GM12891 (cell line): Measurements from ENCODE around the gene GPR55.

ENCODE experiments used
- DNase-seq: peaks from one replicate; pipeline ENCODE4 v3.0.0; 2011; ENCODE audit warnings: low spot score; ENCODE audit not compliant: insufficient read length
- FAIRE-seq: peaks from 2 replicates; lab custom pipeline; 2011; peaks lifted over from hg19 to GRCh38; lab: Jason Lieb, UNC
- PAX5 ChIP-seq: IDR thresholded peaks from 2 replicates; pipeline ENCODE4 v1.6.1; 2011; ENCODE audit warnings: low read length, moderate library complexity, mild to moderate bottlenecking; ENCODE audit not compliant: insufficient read depth, severe bottlenecking
- POLR2A ChIP-seq: IDR thresholded peaks from 2 replicates; pipeline ENCODE4 v1.6.1; 2011; ENCODE audit warnings: low read depth, low read length, control low read depth
- POLR2AphosphoS5 ChIP-seq: IDR thresholded peaks from 2 replicates; pipeline ENCODE4 v1.6.1; 2011; ENCODE audit warnings: low read depth, low read length, control low read depth
- POU2F2 ChIP-seq: IDR thresholded peaks from 2 replicates; pipeline ENCODE4 v1.6.1; 2011; ENCODE audit warnings: low read depth, mild to moderate bottlenecking, control low read depth, low read length, moderate library complexity
- SPI1 ChIP-seq: IDR thresholded peaks from 2 replicates; pipeline ENCODE4 v1.6.1; 2011; ENCODE audit warnings: low read depth, low read length, control low read depth
- TAF1 ChIP-seq: IDR thresholded peaks from 2 replicates; pipeline ENCODE4 v1.6.1; 2011; ENCODE audit warnings: low read depth, low read length, control low read depth

GPR55 gene

GRCh38 chr2:230930928-230931555, 6.0 kb upstream of the GPR55 start:
- DNase-seq (no peak), FAIRE-seq (peak; percentile 43)
- TF ChIP-seq POU2F2 (no peak), TAF1 (no peak), POLR2A (no peak), POLR2AphosphoS5 (no peak), SPI1 (no peak), PAX5 (no peak)

- FAIRE-seq (no peak), DNase-seq (no peak)
- TF ChIP-seq PAX5: no peak
- TF ChIP-seq POU2F2: no peak
- TF ChIP-seq POLR2A: no peak
- TF ChIP-seq TAF1: no peak
- no peak for TF ChIP-seq POLR2AphosphoS5
- TF ChIP-seq SPI1: no peak
Measured at GRCh38 chr2:230930149-230930780, 5.2 kb upstream of the GPR55 start.

- FAIRE-seq: no peak
- no peak for DNase-seq
- TF ChIP-seq PAX5 (no peak), TAF1 (no peak), POLR2A (no peak), SPI1 (no peak), POU2F2 (no peak), POLR2AphosphoS5 (no peak)
Measured at GRCh38 chr2:230929381-230930148, 4.5 kb upstream of the GPR55 start.

- no peak for TF ChIP-seq POLR2A
- no peak for TF ChIP-seq POLR2AphosphoS5
- TF ChIP-seq TAF1: no peak
- no peak for TF ChIP-seq POU2F2
- no peak for TF ChIP-seq PAX5
- no peak for TF ChIP-seq SPI1
- FAIRE-seq (no peak), DNase-seq (no peak)
Measured at GRCh38 chr2:230928701-230929380, 3.8 kb upstream of the GPR55 start.

- FAIRE-seq (no peak), DNase-seq (no peak)
- TF ChIP-seq POLR2AphosphoS5 (no peak), PAX5 (no peak), SPI1 (no peak), POU2F2 (no peak)
Measured at GRCh38 chr2:230927711-230928341, 2.8 kb upstream of the GPR55 start.

- peak; percentile 42 for TF ChIP-seq SPI1
- TF ChIP-seq POU2F2: no peak; the same call in 1 of the 2 replicates
- TF ChIP-seq POLR2AphosphoS5: peak; percentile 51; the same call in 1 of the 2 replicates
- TF ChIP-seq TAF1: peak; percentile 54; the same call in 1 of the 2 replicates
- TF ChIP-seq PAX5: no peak
- peak; percentile 75 for TF ChIP-seq POLR2A
- FAIRE-seq (no peak), DNase-seq (no peak)
Measured at GRCh38 chr2:230925879-230926765, 1.1 kb upstream of the GPR55 start.

- DNase-seq: no peak
- FAIRE-seq: no peak
- 0 out of 2 replicates have a peak, but pooled peaks have one; percentile 2 for TF ChIP-seq SPI1
- no peak for TF ChIP-seq PAX5
- peak; percentile 90 for TF ChIP-seq POLR2AphosphoS5
- TF ChIP-seq POU2F2: peak; percentile 37
Measured at GRCh38 chr2:230925443-230925878, 419 bp upstream of the GPR55 start.

GRCh38 chr2:230924092-230924469, 961 bp downstream of the GPR55 start:
- no peak for DNase-seq
- no peak for FAIRE-seq
- no peak; the same call in 1 of the 2 replicates for TF ChIP-seq TAF1
- TF ChIP-seq POLR2AphosphoS5: peak; percentile 55; the same call in 1 of the 2 replicates
- peak; percentile 42; the same call in 1 of the 2 replicates for TF ChIP-seq POU2F2
- TF ChIP-seq PAX5: no peak
- TF ChIP-seq POLR2A: peak; percentile 56; the same call in 1 of the 2 replicates
- no peak for TF ChIP-seq SPI1
